Trophoblast cell (in vitro differentiated cells and primary cell): ENCODE data around the gene PLEKHA4.

Source experiments
- DNase-seq, 2 donors: peaks; one replicate each; pipeline ENCODE4 v3.0.0-alpha.2; 2016
- H2AFZ ChIP-seq: 2 replicates; pipeline ENCODE4 v1.6.1; 2013; ENCODE audit warnings: low read length, moderate library complexity, mild to moderate bottlenecking; ENCODE audit not compliant: insufficient read depth, poor library complexity
- H2AK5ac ChIP-seq: 2 replicates; pipeline ENCODE4 v1.6.1; 2013; ENCODE audit warnings: mild to moderate bottlenecking, low read length
- H2BK120ac ChIP-seq: 2 replicates; pipeline ENCODE4 v1.6.1; 2013; ENCODE audit warnings: low read length, mild to moderate bottlenecking, moderate library complexity; ENCODE audit not compliant: insufficient read depth, poor library complexity
- H2BK12ac ChIP-seq: 2 replicates; pipeline ENCODE4 v1.6.1; 2013; ENCODE audit warnings: mild to moderate bottlenecking, low read length, moderate library complexity
- H2BK5ac ChIP-seq: 2 replicates; pipeline ENCODE4 v1.6.1; 2013; ENCODE audit warnings: low read length, low read depth, moderate library complexity, mild to moderate bottlenecking; ENCODE audit not compliant: poor library complexity
- H3K14ac ChIP-seq: 2 replicates; pipeline ENCODE4 v1.6.1; 2013; ENCODE audit warnings: mild to moderate bottlenecking, low read length
- H3K18ac ChIP-seq: 2 replicates; pipeline ENCODE4 v1.6.1; 2013; ENCODE audit warnings: mild to moderate bottlenecking, low read length
- H3K23ac ChIP-seq: 2 replicates; pipeline ENCODE4 v1.6.1; 2013; ENCODE audit warnings: low read length
- H3K27ac ChIP-seq: 2 replicates; pipeline ENCODE4 v1.5.1; 2013; ENCODE audit warnings: low read depth, mild to moderate bottlenecking, inconsistent platforms, low read length, moderate library complexity
- H3K27me3 ChIP-seq: 2 replicates; pipeline ENCODE4 v1.6.1; 2013; ENCODE audit warnings: inconsistent platforms, mild to moderate bottlenecking, low read length, moderate library complexity; ENCODE audit not compliant: insufficient read depth
- H3K36me3 ChIP-seq, 2 experiments: 1 replicate in 1 of 2; 2 replicates in 1 of 2; pipeline ENCODE4 v1.6.1; 2013; ENCODE audit warnings: low read length in 2 of 2, mild to moderate bottlenecking in 2 of 2, moderate library complexity in 1 of 2; ENCODE audit not compliant: insufficient read depth in 2 of 2, control insufficient read depth in 1 of 2
- H3K4ac ChIP-seq: 2 replicates; pipeline ENCODE4 v1.6.1; 2013; ENCODE audit warnings: low read depth, mild to moderate bottlenecking, low read length, moderate library complexity
- H3K4me1 ChIP-seq, 2 experiments: 1 replicate in 1 of 2; 2 replicates in 1 of 2; pipeline ENCODE4 v1.6.1; 2013; ENCODE audit warnings: low read length in 2 of 2, mild to moderate bottlenecking in 2 of 2, moderate library complexity in 1 of 2; ENCODE audit not compliant: insufficient read depth in 2 of 2, control insufficient read depth in 1 of 2
- H3K4me2 ChIP-seq: 2 replicates; pipeline ENCODE4 v1.6.1; 2013; ENCODE audit warnings: inconsistent platforms, mild to moderate bottlenecking, low read length, moderate library complexity
- H3K4me3 ChIP-seq: 2 replicates; pipeline ENCODE4 v1.5.1; 2013; ENCODE audit warnings: mild to moderate bottlenecking, low read depth, low read length, inconsistent platforms
- H3K79me1 ChIP-seq: one replicate; pipeline ENCODE4 v1.6.1; 2013; ENCODE audit warnings: low read length
- H3K79me2 ChIP-seq: 2 replicates; pipeline ENCODE4 v1.6.1; 2013; ENCODE audit warnings: low read length, mild to moderate bottlenecking; ENCODE audit not compliant: control insufficient read depth, insufficient read depth, poor library complexity
- H3K9ac ChIP-seq: 2 replicates; pipeline ENCODE4 v1.6.1; 2013; ENCODE audit warnings: mild to moderate bottlenecking, low read length
- H3K9me3 ChIP-seq: 2 replicates; pipeline ENCODE4 v1.6.1; 2013; ENCODE audit warnings: low read depth, mild to moderate bottlenecking, control low read depth, inconsistent platforms, low read length; ENCODE audit not compliant: insufficient read depth
- H4K12ac ChIP-seq: 2 replicates; pipeline ENCODE4 v1.6.1; 2013; ENCODE audit warnings: low read depth, mild to moderate bottlenecking, low read length, moderate library complexity
- H4K8ac ChIP-seq: 2 replicates; pipeline ENCODE4 v1.6.1; 2013; ENCODE audit warnings: low read depth, mild to moderate bottlenecking, low read length, moderate library complexity
- H4K91ac ChIP-seq: one replicate; pipeline ENCODE4 v1.6.1; 2013; ENCODE audit warnings: low read depth, mild to moderate bottlenecking, low read length, moderate library complexity
- WGBS: extraction: QIAGEN DNeasy Blood & Tissue Kit; methylation state at CpG from one replicate; pipeline ENCODE4 v1.1.7; 2013; ENCODE audit warnings: missing lambda C conversion rate; ENCODE audit not compliant: insufficient read length, insufficient coverage; ENCODE audit errors: extremely low coverage; 5-methylcytosine and 5-hydroxymethylcytosine counted together

The PLEKHA4 gene

GRCh38 chr19:48859711-48860572 is 8.5 kb downstream of the PLEKHA4 start:
- no peak overlapping the region for H3K4me3 ChIP-seq
- H3K9me3 ChIP-seq = no peaks in the 10 kb centered on the region
- no peaks in the 10 kb centered on the region for H3K79me2 ChIP-seq
- no peak overlapping the region for H2BK5ac ChIP-seq
- no peak overlapping the region for H3K14ac ChIP-seq
- H4K12ac ChIP-seq = no peak overlapping the region
- H2AFZ ChIP-seq = no peak overlapping the region
- H3K23ac ChIP-seq = no peak overlapping the region
- no peak overlapping the region for H3K27ac ChIP-seq
- H3K79me1 ChIP-seq = no peaks in the 10 kb centered on the region
- H3K18ac ChIP-seq = no peak overlapping the region
- no peak overlapping the region for H4K91ac ChIP-seq
- no peaks in the 10 kb centered on the region for H3K27me3 ChIP-seq
- H3K4me1 ChIP-seq = no peaks in the 10 kb centered on the region
- H2AK5ac ChIP-seq = no peak overlapping the region
- H4K8ac ChIP-seq = no peak overlapping the region
- WGBS = no CpG with 5 or more reads among the region's 30 CpGs
- H3K4ac ChIP-seq = no peak overlapping the region
- no peak overlapping the region for H2BK120ac ChIP-seq
- H2BK12ac ChIP-seq = no peak overlapping the region
- no peaks in the 10 kb centered on the region for H3K36me3 ChIP-seq
- H3K4me2 ChIP-seq = no peak overlapping the region
- peak; percentile 97 to 98 for DNase-seq
- H3K9ac ChIP-seq = no peak overlapping the region

DNA sequence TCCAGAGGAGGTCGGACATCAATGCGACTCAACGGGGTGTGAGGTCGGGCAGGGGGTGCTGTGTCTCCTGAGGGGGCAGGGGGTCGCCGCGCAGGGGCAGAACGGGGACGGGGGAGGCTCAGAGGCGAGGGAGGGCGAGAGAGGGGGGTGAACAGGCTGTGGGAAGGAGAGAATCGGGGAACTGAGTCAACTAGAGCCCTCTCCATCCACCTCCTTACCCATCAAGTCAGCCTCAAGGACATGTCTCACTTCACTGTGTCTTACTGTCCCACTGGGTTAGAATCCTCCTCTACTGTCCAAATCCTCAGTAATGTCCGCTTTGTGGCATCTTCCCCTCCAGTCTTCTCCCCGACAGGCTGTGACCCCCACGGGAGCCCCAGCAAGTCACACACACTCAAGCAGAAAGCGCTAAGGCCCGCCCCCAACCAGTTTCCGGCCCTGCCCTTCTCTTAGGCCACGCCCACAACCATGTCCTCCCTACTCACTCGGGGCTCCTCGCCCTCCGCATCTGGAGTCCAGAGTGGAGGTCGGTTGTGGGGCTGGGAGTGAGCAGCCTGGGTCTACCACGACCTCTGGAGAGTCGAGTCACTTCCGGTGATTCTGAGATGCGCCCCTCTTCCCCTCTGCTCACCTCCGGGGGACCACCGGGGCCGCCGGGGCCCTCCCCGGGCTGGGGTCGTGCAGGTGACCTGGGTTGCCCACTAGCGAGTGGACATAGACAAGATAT is 9.3 kb downstream of the PLEKHA4 start:
- Histone ChIP-seq H2AFZ (no peak overlapping the region), H3K4me3 (no peak overlapping the region), H3K9me3 (no peaks in the 10 kb centered on the region), H2BK120ac (no peak overlapping the region), H3K36me3 (no peaks in the 10 kb centered on the region), H3K4me1 (no peaks in the 10 kb centered on the region), H3K4me2 (no peak overlapping the region), H3K14ac (no peak overlapping the region), H4K91ac (no peak overlapping the region), H3K27ac (no peak overlapping the region), H3K79me1 (no peaks in the 10 kb centered on the region), H3K79me2 (no peaks in the 10 kb centered on the region), H2BK12ac (no peak overlapping the region), H3K18ac (no peak overlapping the region), H3K23ac (no peak overlapping the region), H2BK5ac (no peak overlapping the region), H4K12ac (no peak overlapping the region), H3K27me3 (no peaks in the 10 kb centered on the region), H3K4ac (no peak overlapping the region), H2AK5ac (no peak overlapping the region), H4K8ac (no peak overlapping the region), H3K9ac (no peak overlapping the region)
- WGBS = no CpG with 5 or more reads among the region's 34 CpGs
- peak; percentile 65 to 80 for DNase-seq

DNA sequence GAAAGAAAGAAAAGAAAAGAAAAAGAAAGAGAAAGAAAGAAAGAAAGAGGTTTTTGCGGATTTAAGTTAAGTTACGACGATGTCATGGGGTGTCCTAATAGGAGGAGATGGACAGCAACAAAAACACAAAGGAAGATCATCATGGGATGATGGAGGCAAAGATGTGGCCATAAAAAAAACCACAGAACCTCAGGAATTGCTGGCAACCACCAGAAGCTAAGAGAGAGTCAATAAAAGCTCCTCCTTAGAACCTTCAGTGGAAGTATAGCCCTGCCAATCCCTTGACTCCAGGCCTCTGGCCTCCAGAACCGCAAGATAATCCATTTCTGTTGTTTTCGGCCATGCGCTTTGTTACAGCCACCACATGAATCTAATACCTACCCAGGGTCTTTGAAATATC is 11.5 kb downstream of the PLEKHA4 start:
- H3K9ac ChIP-seq = no peak overlapping the region
- no peaks in the 10 kb centered on the region for H3K79me2 ChIP-seq
- no peak overlapping the region for H3K4ac ChIP-seq
- no peak overlapping the region for H2BK12ac ChIP-seq
- no peak overlapping the region for H4K8ac ChIP-seq
- H3K79me1 ChIP-seq = no peaks in the 10 kb centered on the region
- H4K12ac ChIP-seq = no peak overlapping the region
- H3K4me2 ChIP-seq = no peak overlapping the region
- no peaks in the 10 kb centered on the region for H3K4me1 ChIP-seq
- no peak overlapping the region for H2BK120ac ChIP-seq
- DNase-seq = no peak
- H3K36me3 ChIP-seq = no peaks in the 10 kb centered on the region
- no peaks in the 10 kb centered on the region for H3K27me3 ChIP-seq
- H3K18ac ChIP-seq = no peak overlapping the region
- no peaks in the 10 kb centered on the region for H3K9me3 ChIP-seq
- H3K4me3 ChIP-seq = no peak overlapping the region
- WGBS = 99% methylated on average over 3 of the region's 6 CpGs
- no peak overlapping the region for H3K14ac ChIP-seq
- no peak overlapping the region for H3K23ac ChIP-seq
- H3K27ac ChIP-seq = no peak overlapping the region
- H2AK5ac ChIP-seq = no peak overlapping the region
- H2AFZ ChIP-seq = no peak overlapping the region
- H2BK5ac ChIP-seq = no peak overlapping the region
- H4K91ac ChIP-seq = no peak overlapping the region

DNA sequence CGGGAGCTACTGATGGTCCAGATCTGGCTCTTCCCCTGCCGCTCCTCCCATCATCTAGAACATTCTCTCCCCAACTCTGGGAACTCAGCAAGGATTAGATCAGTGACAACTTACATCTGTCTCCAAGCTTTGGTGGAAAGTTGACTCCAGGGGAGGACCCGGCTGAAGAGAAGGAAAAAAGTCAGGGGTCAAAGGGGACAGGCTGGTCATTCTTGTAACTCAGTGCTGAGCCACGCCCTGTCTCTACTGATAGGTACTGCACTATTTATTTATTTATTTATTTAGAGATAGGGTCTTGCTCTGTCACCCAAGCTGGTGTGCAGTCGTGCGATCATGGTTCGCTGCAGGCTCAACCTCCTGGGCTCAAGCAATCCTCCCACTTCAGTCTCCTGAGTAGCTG is 14.3 kb downstream of the PLEKHA4 start:
- H3K23ac ChIP-seq = no peak overlapping the region
- H3K4me3 ChIP-seq = no peak overlapping the region
- H3K27ac ChIP-seq = no peak overlapping the region
- H3K14ac ChIP-seq = no peak overlapping the region
- no peak overlapping the region for H3K18ac ChIP-seq
- no peaks in the 10 kb centered on the region for H3K27me3 ChIP-seq
- H3K79me2 ChIP-seq = no peaks in the 10 kb centered on the region
- H4K91ac ChIP-seq = no peak overlapping the region
- H3K4me1 ChIP-seq = no peaks in the 10 kb centered on the region
- H3K36me3 ChIP-seq = no peaks in the 10 kb centered on the region
- H4K8ac ChIP-seq = no peak overlapping the region
- no peak overlapping the region for H2AK5ac ChIP-seq
- DNase-seq = no peak
- H2BK5ac ChIP-seq = no peak overlapping the region
- no peak overlapping the region for H2BK12ac ChIP-seq
- no peak overlapping the region for H3K4ac ChIP-seq
- H3K9ac ChIP-seq = no peak overlapping the region
- no peak overlapping the region for H3K4me2 ChIP-seq
- no peak overlapping the region for H2BK120ac ChIP-seq
- H2AFZ ChIP-seq = no peak overlapping the region
- no CpG with 5 or more reads among the region's 7 CpGs for WGBS
- H4K12ac ChIP-seq = no peak overlapping the region
- no peaks in the 10 kb centered on the region for H3K79me1 ChIP-seq
- H3K9me3 ChIP-seq = no peaks in the 10 kb centered on the region
